Stimulated activated CD4-positive, alpha-beta T cell treated with anti-CD3 and anti-CD28 coated beads, Interleukin-4, amount 100 ng/mL, for 4 hours (primary cell): ENCODE data around the gene AGPAT4.

ENCODE experiments used
- DNase-seq, 2 experiments: peaks; one replicate each; pipeline ENCODE4 v3.0.0-alpha.2; 2020

Gene AGPAT4

DNA sequence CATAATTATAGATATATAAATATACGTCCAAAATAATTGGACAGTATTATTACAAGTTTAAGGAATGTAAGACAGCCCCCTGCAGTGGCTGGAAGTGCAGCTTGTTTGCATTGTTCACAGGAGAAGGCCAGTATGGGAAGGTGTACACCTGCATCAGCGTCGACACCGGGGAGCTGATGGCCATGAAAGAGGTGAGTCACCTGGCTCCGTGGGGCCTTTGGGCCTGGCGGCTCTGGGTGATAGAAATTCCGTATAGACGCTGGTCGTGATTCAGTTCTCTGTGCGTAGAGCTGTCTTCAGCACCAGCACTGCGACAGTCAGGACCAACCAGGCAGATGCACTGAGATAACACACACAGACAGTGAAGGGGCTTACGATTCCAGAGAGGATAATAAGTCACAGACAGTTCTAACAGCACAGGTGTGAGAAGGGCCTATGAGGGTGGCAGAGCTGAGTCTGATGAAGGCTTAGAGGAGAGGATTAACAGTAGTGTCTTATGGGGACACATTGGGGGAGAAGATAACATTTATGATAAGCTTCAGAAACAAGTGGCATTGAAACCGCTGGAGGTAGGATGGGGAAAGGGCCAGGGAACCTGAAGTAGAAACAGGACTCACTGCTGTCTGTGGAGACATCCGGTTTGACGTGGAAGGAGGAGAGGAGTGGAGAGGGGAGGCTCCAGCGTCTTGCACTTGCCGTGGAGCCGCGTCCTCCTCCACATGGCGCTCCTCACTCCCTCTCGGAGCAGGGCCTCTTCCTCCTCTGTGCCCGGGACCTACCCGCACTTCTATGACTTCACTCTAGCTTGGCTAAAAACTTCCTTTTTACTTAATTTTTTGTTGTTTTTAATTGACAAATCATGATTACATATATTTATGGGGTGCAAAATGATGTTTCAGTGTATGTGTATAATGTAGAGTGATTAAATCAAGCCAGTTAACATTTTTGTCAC is 165.8 kb downstream of the AGPAT4 start:
- no peak for DNase-seq

GRCh38 chr6:161105408-161105807 is 168.5 kb downstream of the AGPAT4 start:
- DNase-seq, result no peak

DNA sequence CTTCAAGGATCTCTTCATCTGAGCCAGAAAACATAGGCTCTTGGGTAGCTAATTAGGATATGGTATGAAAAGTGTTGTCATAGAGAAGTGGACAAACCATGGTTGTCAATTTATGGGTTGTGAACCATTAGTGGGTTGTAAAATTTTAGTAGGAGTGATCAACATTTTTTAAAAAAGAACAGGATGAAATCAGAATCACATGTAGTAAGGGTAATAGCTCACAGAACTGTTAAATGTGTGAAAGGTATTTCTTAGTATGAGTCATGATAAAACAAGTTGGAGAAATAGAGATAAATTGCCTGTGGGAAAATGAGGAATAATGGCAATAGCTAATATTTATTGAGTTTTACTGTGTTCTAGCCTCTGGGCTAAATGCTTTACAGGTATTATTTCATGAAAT is 168.9 kb downstream of the AGPAT4 start:
- DNase-seq, result no peak

GRCh38 chr6:161103475-161103874 is 170.4 kb downstream of the AGPAT4 start:
- no peak for DNase-seq

GRCh38 chr6:161101517-161101916 is 172.3 kb downstream of the AGPAT4 start:
- no peak for DNase-seq

GRCh38 chr6:161100072-161100471 is 173.8 kb downstream of the AGPAT4 start:
- DNase-seq, result no peak

DNA sequence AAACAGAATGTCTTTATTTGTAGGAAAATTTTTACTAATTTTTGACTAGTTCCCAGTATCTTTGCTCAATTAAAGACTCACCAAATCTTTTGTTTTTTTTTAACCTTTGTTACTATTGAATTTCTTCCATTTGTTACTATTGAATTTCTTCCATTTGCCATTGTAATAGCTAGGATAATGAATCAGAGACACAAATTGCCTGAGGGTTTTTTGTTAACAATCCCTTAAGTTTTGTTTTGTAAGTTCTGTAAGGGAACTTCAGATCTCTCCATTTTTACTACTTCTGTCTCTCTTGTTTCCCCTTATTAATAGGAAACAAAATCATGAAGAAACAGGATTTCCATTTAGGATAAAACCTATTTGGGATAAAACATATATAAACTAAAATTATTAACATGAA is 177.9 kb downstream of the AGPAT4 start:
- no peak for DNase-seq

DNA sequence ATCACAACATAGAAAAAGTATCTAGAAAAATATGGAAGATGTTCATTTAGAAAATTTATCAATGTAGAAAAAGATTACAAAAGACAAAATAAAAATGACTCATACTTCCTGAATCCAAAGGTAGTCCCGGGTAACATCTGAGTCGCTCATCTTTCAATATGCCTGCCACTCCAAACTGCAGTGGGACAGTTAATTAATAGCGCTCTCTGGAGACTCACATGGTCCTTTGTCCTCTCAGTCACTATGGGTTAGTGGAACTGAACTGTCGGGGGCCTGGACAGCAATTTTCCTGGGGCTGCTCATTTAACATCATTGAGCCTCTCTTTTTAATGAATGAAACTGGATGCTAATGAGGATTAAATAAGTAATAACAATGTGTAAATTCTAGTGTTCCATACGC is 178.9 kb downstream of the AGPAT4 start:
- DNase-seq, result no peak

GRCh38 chr6:161091972-161092701 is 181.7 kb downstream of the AGPAT4 start:
- no peak for DNase-seq

- DNase-seq, result no peak
These were observed 182.7 kb downstream of the AGPAT4 start for GRCh38 chr6:161091151-161091550.

- DNase-seq, result no peak
These were observed 185.1 kb downstream of the AGPAT4 start for GRCh38 chr6:161088676-161089328.

- no peak for DNase-seq
These were observed 188.6 kb downstream of the AGPAT4 start for GRCh38 chr6:161085246-161085645.

DNA sequence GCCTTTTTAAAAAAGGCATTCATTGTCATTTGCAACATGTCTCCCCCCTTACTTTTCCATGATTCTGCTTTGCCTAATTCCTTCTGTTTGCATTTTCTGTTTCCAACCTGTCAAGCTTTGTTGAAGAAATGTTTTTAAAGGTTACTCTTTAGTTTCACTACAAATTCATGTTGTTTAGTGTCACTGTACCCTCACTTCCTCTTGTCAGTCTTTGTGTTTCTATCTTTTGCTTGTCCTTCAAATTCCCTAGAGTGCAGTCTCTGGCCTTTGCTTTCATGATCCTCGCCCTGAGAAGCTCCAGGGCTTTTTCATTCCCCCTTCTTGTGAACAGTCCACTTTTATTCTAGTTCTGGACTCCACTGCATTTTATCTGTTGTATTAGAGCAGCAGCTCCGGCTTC is 191.6 kb downstream of the AGPAT4 start:
- no peak for DNase-seq

GRCh38 chr6:161080263-161080970 is 193.4 kb downstream of the AGPAT4 start:
- DNase-seq, result no peak
